B cell (primary cell): Measurements from ENCODE around the gene CAPN9.

Experiments used
- EZH2 ChIP-seq: IDR thresholded peaks from 2 replicates; pipeline ENCODE4 v1.6.1; 2012; ENCODE audit warnings: borderline replicate concordance, low read depth, mild to moderate bottlenecking, moderate library complexity, low read length; ENCODE audit not compliant: insufficient read depth, poor library complexity, severe bottlenecking
- TF ChIP-seq, protein P1 (sequence below): fragments of 200-600 bp; IDR thresholded peaks from one replicate; pipeline ENCODE4 v1.8.0; 2022; ENCODE audit warnings: antibody characterized with exemption, mild to moderate bottlenecking

DNA sequence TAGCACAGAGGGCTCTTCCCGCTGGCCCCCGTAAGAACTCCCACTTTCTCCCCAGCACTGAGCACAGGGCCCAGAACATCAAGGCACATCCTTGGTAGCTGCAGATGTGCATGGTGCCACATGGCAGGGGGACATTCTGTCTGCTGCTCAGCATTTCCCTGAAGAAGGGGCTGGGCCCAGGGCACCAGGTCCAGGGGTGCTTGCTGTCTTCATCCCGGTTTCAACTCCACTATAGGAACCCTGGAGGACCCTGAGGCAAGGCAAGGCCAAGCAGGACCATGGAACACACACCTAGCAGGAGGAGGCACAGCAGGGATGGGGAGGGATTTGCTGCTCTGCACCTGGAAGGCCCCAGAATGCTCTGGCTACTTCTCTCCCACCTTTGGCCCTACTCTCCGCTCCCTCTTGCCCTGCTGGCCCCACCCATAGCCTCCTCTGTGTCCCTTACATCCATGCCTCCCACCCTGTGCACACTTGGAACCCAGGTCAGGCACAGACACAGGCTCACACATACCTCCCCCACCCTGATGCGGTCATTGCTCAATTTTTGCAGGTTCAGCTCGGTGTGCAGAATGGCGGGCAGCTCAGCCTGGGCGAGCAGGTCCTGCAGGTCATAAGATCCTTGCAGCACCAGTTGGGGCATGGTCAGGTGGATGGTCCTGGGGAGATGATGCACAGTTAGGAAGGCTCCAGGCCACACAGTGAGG, 43.4 kb upstream of the CAPN9 start:
- TF ChIP-seq, protein P1, sequence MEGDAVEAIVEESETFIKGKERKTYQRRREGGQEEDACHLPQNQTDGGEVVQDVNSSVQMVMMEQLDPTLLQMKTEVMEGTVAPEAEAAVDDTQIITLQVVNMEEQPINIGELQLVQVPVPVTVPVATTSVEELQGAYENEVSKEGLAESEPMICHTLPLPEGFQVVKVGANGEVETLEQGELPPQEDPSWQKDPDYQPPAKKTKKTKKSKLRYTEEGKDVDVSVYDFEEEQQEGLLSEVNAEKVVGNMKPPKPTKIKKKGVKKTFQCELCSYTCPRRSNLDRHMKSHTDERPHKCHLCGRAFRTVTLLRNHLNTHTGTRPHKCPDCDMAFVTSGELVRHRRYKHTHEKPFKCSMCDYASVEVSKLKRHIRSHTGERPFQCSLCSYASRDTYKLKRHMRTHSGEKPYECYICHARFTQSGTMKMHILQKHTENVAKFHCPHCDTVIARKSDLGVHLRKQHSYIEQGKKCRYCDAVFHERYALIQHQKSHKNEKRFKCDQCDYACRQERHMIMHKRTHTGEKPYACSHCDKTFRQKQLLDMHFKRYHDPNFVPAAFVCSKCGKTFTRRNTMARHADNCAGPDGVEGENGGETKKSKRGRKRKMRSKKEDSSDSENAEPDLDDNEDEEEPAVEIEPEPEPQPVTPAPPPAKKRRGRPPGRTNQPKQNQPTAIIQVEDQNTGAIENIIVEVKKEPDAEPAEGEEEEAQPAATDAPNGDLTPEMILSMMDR = no peak
- no peak for TF ChIP-seq EZH2
